Stomach (tissue), 9 donors: ENCODE data around the gene KCNIP2. TPM values are rescaled to one million over a fixed set of nuclear protein-coding genes. Genes with fewer than 3 reads are reported as not detected.

ENCODE experiments used
- DNase-seq, 2 donors: peaks; one replicate each; pipeline versions ENCODE4 v3.0.0 to v3.0.0-alpha.2; 2013 to 2019
- H3K27ac ChIP-seq, 5 donors: fragments of 200-600 bp in 4 of 5; sonication (generic) in 4 of 5; one replicate each; pipeline ENCODE4 v1.5.1; 2013 to 2019; ENCODE audit warnings: mild to moderate bottlenecking in 1 of 5, moderate library complexity in 1 of 5
- H3K27me3 ChIP-seq, 3 donors: fragments of 200-600 bp; sonication (generic); one replicate each; pipeline ENCODE4 v1.5.1; 2017 to 2019; ENCODE audit warnings: mixed run types in 1 of 3
- H3K36me3 ChIP-seq, 4 donors: fragments of 200-600 bp; sonication (generic); 1 replicate in 3 of 4; 2 replicates in 1 of 4; pipeline ENCODE4 v1.5.1; 2016 to 2019
- H3K4me1 ChIP-seq, 4 donors: fragments of 200-600 bp; sonication (generic); one replicate each; pipeline ENCODE4 v1.5.1; 2016 to 2019
- H3K4me3 ChIP-seq, 4 donors: fragments of 200-600 bp; sonication (generic) in 3 of 4; one replicate each; pipeline ENCODE4 v1.5.1; 2016 to 2019; ENCODE audit warnings: mild to moderate bottlenecking in 1 of 4
- H3K9me3 ChIP-seq, 4 donors: fragments of 200-600 bp; sonication (generic); one replicate each; pipeline ENCODE4 v1.5.1; 2016 to 2019
- EP300 ChIP-seq: sonication (generic); formaldehyde crosslinking; IDR thresholded peaks from one replicate; pipeline ENCODE4 v1.6.1; 2017; ENCODE audit warnings: antibody characterized with exemption
- POLR2A ChIP-seq, 4 donors: fragments of 450-650 bp; IDR thresholded peaks; one replicate each; pipeline ENCODE4 v1.6.1; 2016; ENCODE audit warnings: antibody characterized with exemption in 4 of 4, control low read depth in 2 of 4, mild to moderate bottlenecking in 1 of 4, moderate library complexity in 1 of 4
- POLR2AphosphoS5 ChIP-seq, 3 donors: sonication (generic); formaldehyde crosslinking; IDR thresholded peaks; one replicate each; pipeline ENCODE4 v1.6.1; 2016; ENCODE audit warnings: antibody characterized with exemption in 3 of 3
- WGBS, 5 donors: extraction: QIAGEN DNeasy Blood & Tissue Kit in 3 of 5; methylation state at CpG; one replicate each; pipeline versions ENCODE4 v1.1.5 to v1.1.7; 2013 to 2018; 5-methylcytosine and 5-hydroxymethylcytosine counted together
- intact Hi-C: fragments of 100-400 bp; cut with DNase I; formaldehyde crosslinking; loops from one replicate; pipeline ENCODE4 v1.15.1; 2023; ENCODE audit warnings: low total_unique reads
- polyA plus RNA-seq, 3 donors: library from polyadenylated mRNA; stranded (reverse); fragments of 200-250 nt; gene quantifications; one replicate each; pipeline ENCODE4 v1.2.3, GENCODE V29; 2013
- total RNA-seq, 5 donors: library from RNA; depleted of rRNA; stranded (reverse); fragments of >200 nt; gene quantifications; one replicate each; pipeline versions ENCODE4 v1.1.0 to v1.2.3, GENCODE V29; 2014 to 2016
- TF ChIP-seq, protein P1 (sequence below), 7 experiments: fragments of 450-650 bp in 4 of 7; fragments of 200-600 bp in 3 of 7; sonication (generic) in 3 of 7; IDR thresholded peaks; one replicate each; pipeline ENCODE4 v1.5.1; 2016 to 2019; ENCODE audit warnings: antibody characterized with exemption in 7 of 7, control low read depth in 2 of 7, mild to moderate bottlenecking in 1 of 7
- donor health status: healthy with polysubstance abuse.
- donor health status: Bipolar disorder and iron deficiency.
- donor health status: healthy.

KCNIP2 gene
- total and polyA plus RNA-seq, 8 donors, result 0.62 to 5.7 (median 1.3) TPM; not detected in 3

DNA sequence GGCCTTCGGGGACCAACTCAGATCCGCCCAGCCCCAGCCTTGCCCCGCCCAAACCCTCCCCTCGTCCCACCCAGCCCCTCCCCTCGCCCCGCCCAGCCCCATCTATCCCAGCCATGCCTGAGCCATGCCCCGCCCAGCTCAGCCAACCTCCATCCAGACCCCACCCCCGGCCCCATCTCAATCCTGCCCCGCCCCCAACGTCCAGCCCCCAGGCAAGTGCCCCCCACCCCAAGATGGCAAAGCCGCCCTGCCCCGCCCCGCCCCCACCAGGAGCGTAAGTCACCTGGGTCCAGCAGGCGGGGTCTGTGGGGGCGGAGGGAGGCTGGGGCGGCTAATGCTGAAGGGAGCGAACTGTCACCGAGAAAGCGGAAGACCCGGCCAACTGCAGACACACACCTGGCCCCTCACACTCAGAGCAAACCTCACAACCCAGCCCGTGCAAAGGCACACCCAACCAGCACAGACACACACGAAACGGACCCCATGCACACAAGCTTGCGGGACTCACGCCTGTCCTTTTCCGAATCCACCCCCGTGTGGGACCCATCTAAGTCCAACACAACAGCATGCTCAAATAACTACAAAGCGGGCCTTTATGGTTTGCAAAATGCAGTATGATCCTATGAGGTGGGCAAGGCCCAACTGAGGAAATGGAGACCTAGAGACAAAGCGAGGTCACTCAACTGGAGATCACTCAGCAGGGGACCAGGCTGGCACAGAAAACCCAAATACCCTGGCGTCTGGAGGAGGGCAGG is 13.9 kb downstream of the KCNIP2 start:
- Histone ChIP-seq H3K27ac (peak overlapping the region; percentile 62 to 81 (median 75)), H3K4me3 (peak overlapping the region; percentile 50 to 68 (median 56))
- DNase-seq, result peak; percentile 53 to 91

DNA sequence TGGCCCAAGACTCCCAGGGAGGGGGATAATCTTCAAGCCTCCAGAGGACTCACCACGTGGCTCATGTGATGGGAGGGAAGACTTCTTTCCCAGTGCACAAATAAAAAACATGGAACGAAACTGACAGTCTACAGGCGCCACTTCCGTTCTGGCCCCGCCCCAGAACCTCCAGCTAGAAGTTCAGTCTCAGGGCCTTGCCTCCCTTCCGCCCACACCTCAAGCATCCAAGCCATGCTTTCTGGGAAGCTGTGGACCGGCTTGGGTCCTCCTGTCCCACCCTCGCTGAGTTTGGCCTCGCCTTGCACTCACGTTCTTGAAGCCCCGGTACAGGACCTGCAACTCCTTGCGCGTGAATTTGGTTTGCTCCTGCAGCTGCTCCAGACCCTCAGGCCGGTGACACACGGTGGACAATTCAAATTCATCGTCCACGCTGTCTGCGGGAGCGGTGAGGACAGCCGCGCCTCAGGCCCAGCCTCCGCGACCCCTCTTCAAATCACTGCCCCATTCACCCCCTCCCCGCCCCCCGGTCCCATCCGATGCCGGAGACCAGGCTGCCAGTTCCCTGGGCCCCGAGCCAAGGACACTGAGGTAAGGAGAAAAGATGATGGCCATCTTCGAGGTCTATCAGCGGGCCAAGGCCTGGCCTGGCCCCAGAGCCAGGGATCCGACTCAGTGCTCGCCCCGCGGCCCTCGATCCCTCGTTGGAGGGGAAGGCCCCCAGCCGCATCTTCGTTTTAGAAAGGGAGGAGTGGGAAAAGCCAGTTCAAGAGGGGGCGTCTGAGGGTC is 14.6 kb downstream of the KCNIP2 start:
- intact Hi-C loops, result no loop called here
- Histone ChIP-seq H3K27me3 (no peaks in the 10 kb centered on the region), H3K36me3 (peaks cover 0 to 12% (median 8%) of the 10 kb centered on the region in 4 donors), H3K4me1 (peaks cover 17 to 36% (median 25%) of the 10 kb centered on the region in 4 donors), H3K27ac (peak overlapping the region in 2 of 5 donors; percentile 48 to 81), H3K4me3 (peak overlapping the region; percentile 50 to 68 (median 56)), H3K9me3 (no peaks in the 10 kb centered on the region)
- 53 to 65% (median 62%) methylated on average over 36 to 39 of the region's 39 CpGs for WGBS, 5 donors
- TF ChIP-seq, protein P1, sequence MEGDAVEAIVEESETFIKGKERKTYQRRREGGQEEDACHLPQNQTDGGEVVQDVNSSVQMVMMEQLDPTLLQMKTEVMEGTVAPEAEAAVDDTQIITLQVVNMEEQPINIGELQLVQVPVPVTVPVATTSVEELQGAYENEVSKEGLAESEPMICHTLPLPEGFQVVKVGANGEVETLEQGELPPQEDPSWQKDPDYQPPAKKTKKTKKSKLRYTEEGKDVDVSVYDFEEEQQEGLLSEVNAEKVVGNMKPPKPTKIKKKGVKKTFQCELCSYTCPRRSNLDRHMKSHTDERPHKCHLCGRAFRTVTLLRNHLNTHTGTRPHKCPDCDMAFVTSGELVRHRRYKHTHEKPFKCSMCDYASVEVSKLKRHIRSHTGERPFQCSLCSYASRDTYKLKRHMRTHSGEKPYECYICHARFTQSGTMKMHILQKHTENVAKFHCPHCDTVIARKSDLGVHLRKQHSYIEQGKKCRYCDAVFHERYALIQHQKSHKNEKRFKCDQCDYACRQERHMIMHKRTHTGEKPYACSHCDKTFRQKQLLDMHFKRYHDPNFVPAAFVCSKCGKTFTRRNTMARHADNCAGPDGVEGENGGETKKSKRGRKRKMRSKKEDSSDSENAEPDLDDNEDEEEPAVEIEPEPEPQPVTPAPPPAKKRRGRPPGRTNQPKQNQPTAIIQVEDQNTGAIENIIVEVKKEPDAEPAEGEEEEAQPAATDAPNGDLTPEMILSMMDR (IDR thresholded peaks at IDR 0.05), result no peak
- TF ChIP-seq POLR2AphosphoS5 (IDR thresholded peaks at IDR 0.05) (no peak), POLR2A (IDR thresholded peaks at IDR 0.05) (no peak), EP300 (no peak)
- DNase-seq, result peak in 1 of 2 donors; percentile 53

More for the DNA sequence above, 13.9 kb downstream of the KCNIP2 start:
- 6 to 23% (median 10%) methylated on average over 10 to 31 of the region's 31 CpGs for WGBS, 5 donors
- no peaks in the 10 kb centered on the region for H3K9me3 ChIP-seq
- TF ChIP-seq POLR2AphosphoS5 (IDR thresholded peaks at IDR 0.05), result no peak
- TF ChIP-seq, protein P1 (IDR thresholded peaks at IDR 0.05), result no peak
- TF ChIP-seq POLR2A (IDR thresholded peaks at IDR 0.05), result no peak
- no peak for TF ChIP-seq EP300
- intact Hi-C loops, result loop anchor here (10.0 kb wide), 1 partner anchor 185 kb away; no protein-coding TSS in a partner anchor
- peaks cover 17 to 36% (median 25%) of the 10 kb centered on the region in 4 donors for H3K4me1 ChIP-seq
- no peaks in the 10 kb centered on the region for H3K27me3 ChIP-seq
- peaks cover 0 to 12% (median 8%) of the 10 kb centered on the region in 4 donors for H3K36me3 ChIP-seq

DNA sequence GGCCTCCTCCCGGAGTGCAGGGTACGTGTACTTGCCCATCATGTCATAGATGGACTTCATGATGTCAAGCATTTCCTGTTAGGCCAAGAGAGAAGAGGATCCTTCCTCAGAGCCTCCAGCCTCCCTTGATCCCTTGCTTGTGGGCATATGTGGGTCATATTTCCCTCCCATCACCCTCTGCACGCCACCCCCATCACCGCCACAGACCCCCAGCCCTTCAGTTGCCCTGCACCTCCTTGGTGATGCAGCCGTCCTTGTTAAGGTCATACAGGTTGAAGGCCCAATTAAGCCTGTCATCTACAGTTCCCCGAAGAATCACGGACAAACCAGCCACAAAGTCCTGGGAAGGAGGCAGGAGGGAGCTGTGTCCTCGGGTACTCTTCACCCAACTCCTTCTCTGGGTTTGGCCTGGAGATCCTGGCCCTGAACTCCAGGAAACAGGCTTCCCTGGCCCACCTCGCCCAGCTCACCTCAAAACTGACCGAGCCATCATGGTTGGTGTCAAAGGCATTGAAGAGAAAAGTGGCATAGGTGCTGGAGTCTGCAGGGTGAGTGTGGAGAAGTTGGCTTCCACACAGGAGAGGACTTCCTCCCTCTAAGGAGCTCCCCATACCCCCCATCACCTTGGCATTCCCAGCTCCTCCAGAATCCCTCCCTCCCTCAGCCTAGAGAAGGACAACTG is 15.5 kb downstream of the KCNIP2 start:
- intact Hi-C loops, result no loop called here
- peak in 1 of 2 donors; percentile 2 for DNase-seq

More for the DNA sequence above, 15.5 kb downstream of the KCNIP2 start:
- H3K4me1 ChIP-seq, result peaks cover 17 to 36% (median 25%) of the 10 kb centered on the region in 4 donors
- no peaks in the 10 kb centered on the region for H3K9me3 ChIP-seq
- H3K27me3 ChIP-seq, result no peaks in the 10 kb centered on the region
- H3K36me3 ChIP-seq, result peaks cover 0 to 12% (median 8%) of the 10 kb centered on the region in 4 donors
- no peak for TF ChIP-seq POLR2AphosphoS5 (IDR thresholded peaks at IDR 0.05)
- TF ChIP-seq EP300, result no peak
- TF ChIP-seq POLR2A (IDR thresholded peaks at IDR 0.05), result no peak
- TF ChIP-seq, protein P1 (IDR thresholded peaks at IDR 0.05), result no peak
- H3K27ac ChIP-seq, result no peak overlapping the region
- WGBS, 5 donors, result 89 to 96% (median 94%) methylated on average over 9 to 10 of the region's 10 CpGs
- no peak overlapping the region for H3K4me3 ChIP-seq
